HG02870 (cell line): ENCODE results near the gene SOAT1.
"Not testable (repeated sequence)": the region's sequence is repeated elsewhere in the genome, so short reads cannot be mapped to it uniquely, and the experiment has no call there.

Experiments used
- ATAC-seq: cut with Tn5 transposase; IDR thresholded peaks from one replicate; pipeline ENCODE4 v1.9.1; 2021; ENCODE audit warnings: mild to moderate bottlenecking, moderate library complexity; ENCODE audit not compliant: unreplicated experiment

The SOAT1 gene

GRCh38 chr1:179293340-179294327, at the start of gene SOAT1:
Gene SOAT1 (plus strand): TSS chr1:179293797. CDS start chr1:179302685, 8,888 bp downstream.
- ATAC-seq: peak; percentile 96

- not testable (repeated sequence) for ATAC-seq
These were observed 48.2 kb upstream of the SOAT1 start for GRCh38 chr1:179245426-179245825.

GRCh38 chr1:179247923-179248322, 45.7 kb upstream of the SOAT1 start:
- no peak for ATAC-seq

DNA sequence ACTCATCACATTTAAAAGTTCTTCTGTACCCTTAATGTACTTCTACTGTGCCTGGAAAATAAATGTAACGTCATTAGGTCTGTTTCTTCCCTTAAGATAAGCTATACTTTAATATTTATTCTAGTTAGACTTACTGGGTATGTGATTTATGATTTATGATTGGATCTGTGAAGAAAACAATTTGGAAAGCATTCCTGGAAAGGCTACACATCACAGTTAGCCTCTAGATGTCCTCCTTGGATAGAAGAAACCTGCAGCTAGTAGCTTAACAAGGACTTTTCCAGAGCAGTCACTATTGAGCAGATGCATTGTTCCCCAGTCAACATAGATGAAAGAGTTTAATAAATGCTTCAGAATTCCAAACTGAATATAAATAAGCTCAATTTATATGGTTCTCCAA, 41.9 kb upstream of the SOAT1 start:
- no peak for ATAC-seq

GRCh38 chr1:179252606-179253005, 41.0 kb upstream of the SOAT1 start:
- ATAC-seq: no peak

DNA sequence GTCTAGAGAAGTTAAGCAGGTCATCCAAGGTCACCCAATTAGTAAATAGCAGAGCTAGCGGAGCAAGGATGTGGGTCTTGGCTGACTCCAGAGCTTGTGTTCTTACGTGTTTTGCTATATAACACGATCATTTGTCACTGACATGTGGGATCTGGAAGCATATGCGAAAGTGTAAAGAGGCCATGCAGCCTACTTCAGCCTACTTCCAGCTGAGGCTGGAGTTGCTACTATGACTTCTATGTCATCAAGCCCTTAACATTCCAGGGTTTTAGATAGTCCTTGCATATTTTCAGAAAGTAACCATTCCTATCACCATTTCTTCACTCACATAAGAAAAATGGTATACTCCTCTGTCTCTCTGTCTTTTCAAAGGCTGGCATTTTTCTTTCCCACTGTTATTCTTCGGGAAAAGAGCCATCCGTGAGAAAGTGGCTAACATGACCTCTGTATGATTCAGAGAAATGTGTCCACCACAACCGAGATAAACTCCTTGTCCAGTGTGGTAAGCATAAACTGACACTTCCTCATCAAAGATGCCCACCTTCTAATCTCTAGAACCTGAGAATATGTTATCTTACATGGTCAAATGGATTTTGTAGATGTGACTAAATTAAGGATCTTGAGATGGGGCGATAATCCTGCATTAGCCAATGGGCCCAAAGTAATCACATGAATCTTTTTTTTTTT, 40.2 kb upstream of the SOAT1 start:
- ATAC-seq: no peak

- no peak for ATAC-seq
These were observed 31.4 kb upstream of the SOAT1 start for GRCh38 chr1:179262183-179262582.

DNA sequence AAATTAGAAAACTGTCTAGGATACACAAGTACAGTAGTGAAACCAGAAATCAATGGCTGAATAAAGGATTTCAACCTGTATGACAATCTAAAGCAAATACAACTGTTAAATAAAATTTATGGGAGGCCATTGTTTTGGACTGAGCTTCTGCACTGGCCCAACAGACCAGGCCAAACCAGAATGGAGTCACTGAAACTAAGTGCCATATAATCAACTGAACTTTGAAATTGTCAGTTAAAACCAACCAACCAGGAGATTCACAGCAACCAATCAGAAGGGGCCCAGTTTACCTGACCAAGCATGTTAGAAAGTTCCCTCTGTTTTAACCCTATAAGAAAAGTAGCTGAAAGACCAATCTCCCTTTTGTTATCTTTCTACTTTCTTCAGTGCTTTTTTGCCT, 30.5 kb upstream of the SOAT1 start:
- ATAC-seq: no peak

DNA sequence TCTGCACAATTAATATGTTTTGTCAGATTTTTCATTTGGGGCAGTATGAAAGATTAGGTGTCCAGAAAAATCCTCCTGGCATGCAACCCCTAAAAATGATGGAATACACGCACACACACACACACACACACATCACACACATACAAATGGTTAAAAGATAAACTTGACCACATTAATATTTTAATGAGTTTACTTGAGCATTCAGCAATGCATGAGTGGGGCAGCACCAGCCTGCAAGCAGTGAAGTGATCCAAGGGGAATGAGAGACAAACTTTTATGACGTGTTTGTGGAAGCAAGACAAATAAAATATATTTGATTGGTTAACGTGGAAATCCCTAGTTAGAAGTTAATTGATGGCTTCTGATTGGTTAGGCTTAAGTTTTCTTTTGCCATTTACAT, 29.1 kb upstream of the SOAT1 start:
- no peak for ATAC-seq

- no peak for ATAC-seq
These were observed 24.5 kb upstream of the SOAT1 start for GRCh38 chr1:179269071-179269470.

- not testable (repeated sequence) for ATAC-seq
These were observed 19.2 kb upstream of the SOAT1 start for GRCh38 chr1:179274424-179274823.

DNA sequence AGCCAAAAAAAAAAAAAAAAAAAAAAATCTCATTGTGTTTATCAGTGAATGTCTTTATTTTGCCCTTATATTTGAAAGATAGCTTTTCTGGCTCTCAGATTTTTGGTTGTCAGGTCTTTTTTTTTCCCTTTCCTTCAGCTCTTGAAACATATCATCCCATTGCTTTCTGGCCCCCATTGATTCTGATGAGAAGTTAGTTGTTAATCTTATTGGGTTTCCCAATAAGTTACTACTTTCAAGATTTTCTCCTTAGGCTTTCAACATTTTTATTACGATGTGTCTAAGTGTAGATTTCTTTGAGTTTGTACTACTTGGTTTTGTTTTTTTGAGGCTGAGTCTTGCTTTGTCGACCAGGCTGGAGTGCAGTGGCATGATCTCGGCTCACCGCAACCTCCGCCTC, 14.7 kb upstream of the SOAT1 start:
- ATAC-seq: no peak

GRCh38 chr1:179283992-179284391, 9.6 kb upstream of the SOAT1 start:
- no peak for ATAC-seq

DNA sequence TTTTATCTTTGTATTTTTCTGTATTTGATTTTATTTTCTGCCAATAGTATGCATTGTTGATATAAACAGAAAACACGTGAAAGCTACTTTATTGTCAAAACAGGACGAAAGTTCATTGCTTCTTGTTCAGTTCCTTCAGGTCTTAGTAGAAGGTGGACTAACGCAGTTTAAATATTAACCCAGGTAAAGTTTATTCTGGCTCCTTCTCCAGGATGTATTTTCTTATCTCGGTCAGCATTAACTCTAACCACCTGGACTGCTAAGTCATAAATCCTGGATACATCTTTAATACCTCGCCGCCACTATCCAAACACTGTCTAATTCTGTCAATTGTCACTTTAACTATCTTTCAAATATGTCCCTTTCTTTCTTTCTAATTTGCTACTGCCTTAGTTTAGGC, 5.7 kb upstream of the SOAT1 start:
- no peak for ATAC-seq

GRCh38 chr1:179288977-179289376, 4.6 kb upstream of the SOAT1 start:
- ATAC-seq: no peak

DNA sequence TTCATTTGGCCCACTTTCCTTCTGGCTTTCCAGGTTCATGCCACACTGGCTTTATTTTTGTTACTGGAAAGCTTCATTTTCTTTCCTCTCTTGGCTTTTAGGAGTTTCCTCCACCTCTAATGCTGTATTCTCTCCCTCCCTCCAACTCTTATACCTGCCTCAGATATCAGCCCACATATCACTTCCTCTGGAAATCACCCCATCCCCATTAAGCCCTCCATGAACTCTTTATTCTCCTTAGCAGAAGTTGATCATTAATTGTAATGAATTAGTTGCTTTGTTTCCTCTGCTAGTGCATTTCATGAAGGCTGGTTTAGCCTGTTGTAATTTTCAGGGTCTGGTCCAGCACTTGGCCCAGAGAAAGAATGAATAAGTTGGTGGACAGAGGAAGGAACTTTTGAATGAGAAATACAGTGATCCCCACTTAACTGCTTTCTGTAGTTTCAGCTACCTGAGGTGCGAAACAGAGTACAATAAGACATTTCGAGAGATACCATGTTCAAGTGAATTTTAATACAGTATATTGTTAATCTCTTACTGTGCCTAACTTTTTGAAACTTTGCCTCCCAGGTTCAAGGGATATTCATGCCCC, 1.7 kb downstream of the SOAT1 start:
- no peak for ATAC-seq

DNA sequence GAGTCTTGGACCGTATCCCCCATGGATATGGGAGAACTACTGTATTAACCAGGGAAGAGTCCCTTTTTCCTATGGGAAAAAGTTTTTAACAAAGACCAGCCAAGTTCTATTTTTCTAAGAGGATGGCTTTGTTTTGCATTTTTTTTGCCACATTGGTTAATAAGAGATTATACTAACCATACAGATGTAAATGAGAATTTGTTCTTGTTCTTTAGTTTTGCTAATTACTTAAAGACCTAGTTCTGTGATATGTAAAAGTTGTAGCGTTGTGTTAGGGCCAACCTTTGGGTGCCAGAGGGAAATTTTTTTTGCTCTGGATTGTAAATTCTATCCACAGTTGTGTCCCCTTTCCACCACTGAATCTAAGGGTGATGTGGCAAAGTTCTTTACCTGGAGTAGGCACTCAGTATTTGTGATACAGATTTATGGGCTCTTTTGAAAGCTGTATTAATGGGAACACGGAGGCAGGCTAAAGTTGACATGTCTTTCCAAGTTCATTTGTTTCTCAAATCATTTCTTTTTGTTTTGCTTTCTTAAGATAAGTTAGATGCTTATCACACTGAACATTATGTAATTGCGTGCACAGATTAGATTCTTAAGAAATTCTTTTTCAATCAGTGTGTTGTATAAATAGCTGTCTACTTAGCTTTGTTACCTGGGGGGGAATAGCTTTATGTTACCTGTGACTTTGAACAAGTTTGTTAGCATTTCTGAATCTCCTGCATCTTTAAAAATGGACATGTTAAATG, 2.9 kb downstream of the SOAT1 start:
- ATAC-seq: no peak

GRCh38 chr1:179297105-179297378, 3.4 kb downstream of the SOAT1 start:
- ATAC-seq: no peak

GRCh38 chr1:179298952-179299351, 5.4 kb downstream of the SOAT1 start:
- ATAC-seq: peak; percentile 58

DNA sequence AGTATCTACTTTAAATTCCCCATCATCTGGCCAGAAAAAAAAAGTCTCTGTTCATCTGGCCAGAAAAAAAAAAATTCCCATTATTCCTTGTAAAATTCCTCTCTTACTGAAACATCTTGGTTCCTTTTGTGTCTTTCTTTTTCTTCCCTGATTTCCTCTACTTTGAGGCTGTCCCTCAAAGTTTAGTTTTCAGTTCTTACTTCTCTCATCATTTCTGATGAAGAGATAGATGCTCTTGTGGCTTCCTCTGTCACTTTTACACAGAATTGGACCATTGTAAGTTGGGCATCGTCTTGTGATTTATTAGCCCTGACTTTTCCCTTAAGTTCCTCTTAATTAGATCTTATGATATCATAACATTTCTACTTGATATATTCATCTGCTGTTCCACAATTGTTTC, 6.5 kb downstream of the SOAT1 start:
- ATAC-seq: no peak

- ATAC-seq: no peak
These were observed 8.5 kb downstream of the SOAT1 start for GRCh38 chr1:179302070-179302469.
